GM12873 (cell line): ENCODE results near the gene SLC6A3.

Experiments
- TF ChIP-seq, protein P1 (sequence below): IDR thresholded peaks from 2 replicates; pipeline ENCODE4 v1.5.1; 2012; ENCODE audit warnings: low read depth, mild to moderate bottlenecking, moderate library complexity, low read length, control low read depth; ENCODE audit not compliant: insufficient read depth; ENCODE audit errors: missing control alignments

Gene SLC6A3

DNA sequence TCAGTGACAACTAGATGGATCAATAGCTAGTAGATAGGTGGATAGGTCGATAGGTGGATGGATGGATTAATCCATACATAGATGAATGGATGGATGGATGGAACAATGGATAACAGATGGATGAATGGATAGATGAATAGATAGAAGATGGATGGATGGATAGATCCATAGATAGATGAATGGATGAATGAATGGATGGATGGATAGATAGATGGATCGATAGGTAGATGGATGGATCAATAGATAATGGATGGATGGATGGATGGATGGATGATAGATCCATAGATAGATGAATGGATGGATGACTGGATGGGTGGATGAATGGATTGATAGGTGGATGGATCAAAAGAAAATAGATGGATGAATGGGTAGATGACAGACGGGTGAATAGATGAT, 5.1 kb downstream of the SLC6A3 start:
- TF ChIP-seq, protein P1, sequence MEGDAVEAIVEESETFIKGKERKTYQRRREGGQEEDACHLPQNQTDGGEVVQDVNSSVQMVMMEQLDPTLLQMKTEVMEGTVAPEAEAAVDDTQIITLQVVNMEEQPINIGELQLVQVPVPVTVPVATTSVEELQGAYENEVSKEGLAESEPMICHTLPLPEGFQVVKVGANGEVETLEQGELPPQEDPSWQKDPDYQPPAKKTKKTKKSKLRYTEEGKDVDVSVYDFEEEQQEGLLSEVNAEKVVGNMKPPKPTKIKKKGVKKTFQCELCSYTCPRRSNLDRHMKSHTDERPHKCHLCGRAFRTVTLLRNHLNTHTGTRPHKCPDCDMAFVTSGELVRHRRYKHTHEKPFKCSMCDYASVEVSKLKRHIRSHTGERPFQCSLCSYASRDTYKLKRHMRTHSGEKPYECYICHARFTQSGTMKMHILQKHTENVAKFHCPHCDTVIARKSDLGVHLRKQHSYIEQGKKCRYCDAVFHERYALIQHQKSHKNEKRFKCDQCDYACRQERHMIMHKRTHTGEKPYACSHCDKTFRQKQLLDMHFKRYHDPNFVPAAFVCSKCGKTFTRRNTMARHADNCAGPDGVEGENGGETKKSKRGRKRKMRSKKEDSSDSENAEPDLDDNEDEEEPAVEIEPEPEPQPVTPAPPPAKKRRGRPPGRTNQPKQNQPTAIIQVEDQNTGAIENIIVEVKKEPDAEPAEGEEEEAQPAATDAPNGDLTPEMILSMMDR, result no peak

DNA sequence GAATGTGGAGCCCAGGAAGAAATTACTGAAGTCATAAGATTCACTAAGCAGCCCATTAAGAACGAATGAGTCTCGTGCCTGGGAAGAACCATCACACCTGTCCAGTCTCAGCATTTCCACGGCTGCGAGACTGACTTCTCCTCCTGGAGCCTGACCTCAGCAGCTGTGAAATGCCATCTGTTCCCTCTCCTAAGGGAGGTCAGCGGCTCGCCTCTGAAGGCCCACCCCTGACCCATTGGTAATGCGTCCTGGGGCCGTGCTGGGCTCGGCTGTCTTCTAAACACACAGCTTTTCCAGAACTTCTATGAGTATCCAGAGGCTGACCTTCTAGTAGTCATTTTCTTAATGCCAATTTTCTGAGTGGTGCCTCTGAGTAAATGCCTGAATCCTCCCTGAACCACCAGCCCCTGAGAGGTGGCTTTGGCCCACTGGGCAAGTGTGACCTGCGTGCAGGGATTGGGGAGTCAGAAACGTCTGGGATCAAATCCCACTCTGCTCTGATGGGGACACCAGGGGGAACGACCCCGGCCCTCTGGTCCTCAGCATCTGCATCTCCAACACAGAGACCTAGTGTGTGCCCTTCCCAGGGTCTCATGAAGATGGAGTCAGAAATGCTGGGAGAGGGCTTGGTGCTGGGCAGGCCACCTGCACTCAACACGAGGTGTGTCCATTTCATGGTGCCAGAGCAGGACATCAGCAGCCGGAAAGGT, 5.7 kb downstream of the SLC6A3 start:
- TF ChIP-seq, protein P1, result no peak

DNA sequence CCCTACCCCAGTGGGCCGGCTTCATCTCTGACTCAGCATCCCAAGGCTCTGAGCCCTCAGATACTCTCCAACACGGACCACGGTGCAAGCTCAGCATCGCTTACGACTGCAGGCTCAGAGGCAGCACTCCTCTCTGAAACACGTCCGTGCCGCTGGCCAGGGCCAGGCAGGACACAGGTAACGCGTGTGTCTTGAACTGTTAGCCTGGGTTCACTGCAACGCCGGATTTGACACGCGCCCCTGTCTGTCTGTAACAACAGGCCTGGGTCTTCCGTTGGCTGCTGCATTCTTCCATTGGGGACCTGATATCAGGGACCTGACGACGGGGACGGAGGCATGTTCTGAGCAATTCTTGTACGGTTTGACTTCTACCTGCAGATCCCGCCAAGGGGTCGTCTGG, 6.4 kb downstream of the SLC6A3 start:
- TF ChIP-seq, protein P1, result no peak

DNA sequence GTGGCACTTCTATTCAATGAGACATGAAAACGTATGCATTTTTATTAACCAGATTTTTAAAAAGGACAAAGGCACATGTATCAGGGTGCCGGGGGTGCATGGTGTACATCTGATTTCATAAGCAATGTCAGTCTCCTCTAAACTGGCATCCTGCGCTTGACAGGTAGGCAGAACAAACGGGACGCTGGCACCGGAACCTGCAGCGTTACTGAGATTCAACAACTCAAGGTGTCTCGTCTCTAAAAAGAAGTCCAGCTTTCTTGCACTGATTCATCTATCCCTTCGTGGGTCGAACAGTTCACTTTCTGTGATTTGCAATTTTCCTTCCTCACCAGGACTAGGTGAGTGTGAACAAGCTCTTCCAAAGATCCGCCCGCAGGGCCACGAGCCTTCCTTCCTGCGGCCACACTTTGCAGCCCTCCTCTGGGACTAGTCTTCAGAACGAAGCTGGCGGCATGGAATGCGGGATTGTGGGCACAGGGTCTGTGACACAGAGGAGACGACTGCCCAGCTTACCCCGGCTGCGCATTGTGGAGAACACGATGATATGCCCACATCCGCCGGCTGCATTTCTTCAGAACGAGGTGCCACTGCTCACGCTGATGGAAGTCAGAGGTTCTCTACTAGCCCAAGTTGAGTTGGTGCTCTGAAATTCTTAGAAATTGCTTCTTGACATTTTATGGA, 7.2 kb downstream of the SLC6A3 start:
- TF ChIP-seq, protein P1, result no peak

DNA sequence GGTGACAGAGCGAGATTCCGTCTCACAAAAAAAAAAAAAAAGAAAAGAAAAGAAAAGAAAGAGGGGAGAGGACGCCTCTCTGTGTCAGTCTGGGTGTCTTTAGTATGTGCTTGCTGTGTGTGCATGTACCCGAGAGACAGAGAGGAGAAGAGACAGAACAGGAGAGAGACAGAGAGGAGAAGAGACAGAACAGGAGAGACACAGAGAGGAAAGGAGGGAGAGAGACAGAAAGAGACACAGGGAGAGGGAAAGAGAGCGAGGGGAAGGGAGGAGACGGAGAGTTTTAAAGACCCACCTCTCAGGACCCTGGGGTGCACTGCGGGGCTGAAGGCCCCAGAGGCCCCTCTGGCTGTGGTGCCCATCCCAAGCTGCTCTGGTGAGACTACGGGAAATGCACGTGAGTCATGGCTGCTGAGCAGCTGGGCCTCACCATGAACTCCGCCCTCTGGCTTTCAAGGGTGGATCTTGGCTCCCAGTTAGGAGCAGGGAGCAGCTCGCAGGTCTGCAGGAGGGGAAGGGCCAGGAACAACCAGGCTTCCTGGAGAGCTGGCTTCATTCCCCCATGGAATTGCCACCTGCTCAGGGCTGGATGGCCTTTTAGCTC, 7.9 kb downstream of the SLC6A3 start:
- TF ChIP-seq, protein P1, result no peak

DNA sequence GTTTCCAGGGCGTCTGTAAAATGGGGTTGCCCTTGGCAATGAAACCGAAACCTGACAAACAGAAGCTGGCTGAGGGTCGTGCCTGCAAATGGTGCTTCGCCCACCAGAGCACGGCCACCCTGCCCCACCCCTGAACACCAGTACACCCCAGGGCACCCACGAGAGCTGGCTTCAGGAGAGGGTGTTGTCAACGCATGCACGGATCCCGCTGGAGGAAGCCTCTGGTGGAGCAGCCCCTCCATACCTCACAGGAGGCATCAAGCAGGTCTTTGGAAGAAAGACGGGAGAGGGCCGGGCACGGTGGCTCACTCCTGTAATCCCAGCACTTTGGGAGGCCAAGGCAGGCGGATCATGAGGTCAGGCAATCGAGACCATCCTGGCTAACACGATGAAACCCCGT, 8.6 kb downstream of the SLC6A3 start:
- TF ChIP-seq, protein P1, result no peak

DNA sequence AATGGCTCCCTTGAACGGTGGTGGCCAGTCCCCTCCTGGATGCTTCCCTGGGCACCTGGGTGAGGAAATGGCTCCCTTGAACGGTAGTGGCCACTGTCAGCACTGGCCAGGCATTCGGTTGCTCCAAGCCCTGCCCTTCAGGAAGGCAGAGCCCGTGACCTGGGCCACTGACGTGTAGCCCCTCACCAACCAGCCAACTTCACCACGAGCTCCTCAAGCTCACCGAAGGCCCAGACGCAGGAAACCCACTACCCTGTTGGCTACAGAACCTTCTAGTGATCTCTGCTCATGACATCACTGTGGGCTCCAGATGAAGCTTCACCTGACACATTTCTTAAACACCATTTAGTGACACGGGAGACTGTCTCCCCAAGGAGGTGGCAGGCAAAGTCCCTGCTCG, 9.2 kb downstream of the SLC6A3 start:
- TF ChIP-seq, protein P1, result no peak
